Hepatocyte (in vitro differentiated cells): Measurements from ENCODE around the gene CHD9.

ENCODE experiments used
- EZH2 ChIP-seq: fragments of 200-600 bp; sonication (generic); IDR thresholded peaks from 2 replicates; pipeline ENCODE4 v1.6.1; 2016; ENCODE audit warnings: antibody characterized with exemption, mild to moderate bottlenecking, borderline replicate concordance
- EZH2phosphoT487 ChIP-seq: fragments of 200-600 bp; sonication (generic); IDR thresholded peaks from one replicate; pipeline ENCODE4 v1.6.1; 2018; ENCODE audit warnings: antibody characterized with exemption, mild to moderate bottlenecking, low read depth, moderate library complexity; ENCODE audit not compliant: unreplicated experiment, severe bottlenecking
- TF ChIP-seq, protein P1 (sequence below): fragments of 200-600 bp; sonication (generic); IDR thresholded peaks from 2 replicates; pipeline ENCODE4 v1.5.1; 2016; ENCODE audit warnings: antibody characterized with exemption, mild to moderate bottlenecking; ENCODE audit not compliant: poor library complexity

DNA sequence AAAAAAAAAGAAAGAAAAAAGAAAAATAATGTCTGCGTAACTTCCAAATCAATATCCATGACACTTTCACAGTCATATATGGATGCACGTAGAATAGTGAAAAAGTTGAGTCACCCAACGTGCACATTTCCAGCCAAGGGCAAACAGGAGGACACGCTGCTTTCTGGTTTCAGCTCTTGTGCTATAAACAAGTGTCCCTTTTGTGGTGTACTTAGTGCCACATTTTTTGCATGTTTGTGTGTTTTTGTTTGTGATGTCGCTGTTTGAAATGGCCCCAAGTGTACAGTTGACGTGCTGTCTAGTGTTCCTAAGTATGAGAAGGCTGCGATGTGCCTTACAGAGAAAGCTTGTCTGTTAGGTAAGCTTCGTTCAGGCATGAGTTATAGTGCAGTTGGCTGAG lies 2.9 kb downstream of the CHD9 start:
- TF ChIP-seq, protein P1, sequence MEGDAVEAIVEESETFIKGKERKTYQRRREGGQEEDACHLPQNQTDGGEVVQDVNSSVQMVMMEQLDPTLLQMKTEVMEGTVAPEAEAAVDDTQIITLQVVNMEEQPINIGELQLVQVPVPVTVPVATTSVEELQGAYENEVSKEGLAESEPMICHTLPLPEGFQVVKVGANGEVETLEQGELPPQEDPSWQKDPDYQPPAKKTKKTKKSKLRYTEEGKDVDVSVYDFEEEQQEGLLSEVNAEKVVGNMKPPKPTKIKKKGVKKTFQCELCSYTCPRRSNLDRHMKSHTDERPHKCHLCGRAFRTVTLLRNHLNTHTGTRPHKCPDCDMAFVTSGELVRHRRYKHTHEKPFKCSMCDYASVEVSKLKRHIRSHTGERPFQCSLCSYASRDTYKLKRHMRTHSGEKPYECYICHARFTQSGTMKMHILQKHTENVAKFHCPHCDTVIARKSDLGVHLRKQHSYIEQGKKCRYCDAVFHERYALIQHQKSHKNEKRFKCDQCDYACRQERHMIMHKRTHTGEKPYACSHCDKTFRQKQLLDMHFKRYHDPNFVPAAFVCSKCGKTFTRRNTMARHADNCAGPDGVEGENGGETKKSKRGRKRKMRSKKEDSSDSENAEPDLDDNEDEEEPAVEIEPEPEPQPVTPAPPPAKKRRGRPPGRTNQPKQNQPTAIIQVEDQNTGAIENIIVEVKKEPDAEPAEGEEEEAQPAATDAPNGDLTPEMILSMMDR = no peak
- no peak for TF ChIP-seq EZH2
- no peak for TF ChIP-seq EZH2phosphoT487
